Effector CD8-positive, alpha-beta T cell (primary cell): ENCODE measurements around the gene COX4I1.

Experiments
- DNase-seq: peaks from one replicate; lab custom pipeline; 2025; lab: John Stamatoyannopoulos, UW

COX4I1 gene

GRCh38 chr16:85840801-85841200 lies 41.3 kb downstream of the COX4I1 start:
- no peak for DNase-seq

- DNase-seq = no peak
Observed at GRCh38 chr16:85842435-85842834, 42.9 kb downstream of the COX4I1 start.

- no peak for DNase-seq
Observed at GRCh38 chr16:85842848-85843247, 43.4 kb downstream of the COX4I1 start.

DNA sequence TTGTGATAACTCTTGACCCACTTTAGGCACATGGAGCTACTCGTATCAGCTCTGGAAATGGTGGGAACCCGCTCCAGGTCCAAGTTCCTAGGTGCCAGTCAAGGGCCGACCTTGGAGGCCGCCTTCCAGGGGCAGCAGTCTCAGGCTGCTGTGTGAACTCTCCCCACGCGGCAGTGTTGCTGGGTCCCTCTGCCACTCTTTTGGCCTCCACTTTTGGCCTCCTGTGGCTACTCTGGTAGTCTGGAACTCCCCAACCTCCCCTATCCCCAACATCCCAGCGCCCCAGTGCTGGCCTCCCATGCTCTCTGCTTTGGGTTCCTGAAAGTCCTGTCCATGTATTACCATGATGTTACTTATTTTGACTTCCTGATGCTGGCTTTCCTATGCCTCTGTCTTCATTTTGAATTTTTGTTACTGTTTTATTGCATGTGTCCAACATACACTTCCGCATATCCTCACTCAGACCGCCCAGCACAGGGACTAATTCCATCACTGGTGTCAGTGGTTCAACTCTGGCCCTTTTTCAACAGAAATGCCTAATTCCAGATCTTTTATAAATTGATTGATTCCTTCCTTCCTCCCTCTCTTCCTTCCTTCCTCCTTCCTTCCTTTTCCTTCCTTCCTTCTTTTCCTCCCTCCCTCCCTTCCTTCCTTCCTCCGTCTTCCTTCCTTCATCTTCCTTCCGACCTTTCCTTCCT lies 44.1 kb downstream of the COX4I1 start:
- DNase-seq = no peak

DNA sequence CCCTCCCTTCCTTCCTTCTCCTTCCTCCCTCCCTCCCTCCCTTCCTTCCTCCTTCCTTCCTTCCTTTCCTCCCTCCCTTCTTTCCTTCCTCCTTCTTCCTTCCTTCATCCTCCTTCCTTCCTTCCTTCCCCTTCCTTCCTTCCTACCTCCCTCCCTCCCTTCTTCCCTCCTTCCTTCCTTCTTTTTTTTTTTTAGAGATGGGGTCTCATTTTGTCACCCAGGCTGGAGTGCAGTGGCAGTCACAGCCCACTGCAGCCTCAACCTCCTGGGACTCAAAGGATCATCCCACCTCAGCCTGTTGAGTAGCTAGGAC lies 44.6 kb downstream of the COX4I1 start:
- no peak for DNase-seq

DNA sequence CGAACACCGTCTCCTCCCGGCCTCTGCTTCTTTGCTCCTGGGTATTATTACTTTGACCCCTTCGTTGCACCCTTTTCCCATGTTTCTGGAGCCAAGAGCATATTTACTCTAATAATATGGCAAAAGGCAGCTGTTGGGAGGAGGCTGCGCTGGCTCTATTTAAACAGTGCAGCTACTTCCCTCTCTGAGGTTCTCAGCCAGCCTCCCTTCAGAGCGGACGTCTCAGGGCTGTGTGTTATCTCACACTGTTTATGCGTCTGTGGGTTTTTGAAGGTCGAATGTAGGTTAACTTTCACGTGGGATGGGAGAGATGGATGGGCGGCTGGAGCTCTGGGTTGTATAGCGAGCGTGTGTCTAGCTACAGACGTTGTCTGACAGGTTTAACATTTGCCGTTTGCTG lies 45.3 kb downstream of the COX4I1 start:
- no peak for DNase-seq

DNA sequence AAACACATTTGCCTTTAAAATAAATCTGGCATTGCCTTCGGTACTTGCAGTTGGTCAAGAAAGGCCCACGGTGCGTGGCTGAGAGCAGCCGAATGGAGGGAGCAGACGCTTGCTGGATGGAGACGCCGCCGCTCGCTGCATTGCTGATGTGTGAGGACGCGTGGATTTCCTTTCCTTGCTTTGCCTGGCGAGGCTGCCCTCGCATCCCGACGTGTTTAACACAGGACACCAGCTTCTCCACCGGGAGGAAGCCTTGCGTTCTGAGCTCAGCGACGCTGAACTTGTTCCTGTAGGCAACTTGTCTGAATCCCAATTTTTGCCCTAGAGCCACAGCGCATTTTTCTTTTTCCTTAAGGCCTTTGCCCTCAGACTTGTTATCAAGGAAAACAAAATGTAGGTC lies 45.8 kb downstream of the COX4I1 start:
- no peak for DNase-seq

DNA sequence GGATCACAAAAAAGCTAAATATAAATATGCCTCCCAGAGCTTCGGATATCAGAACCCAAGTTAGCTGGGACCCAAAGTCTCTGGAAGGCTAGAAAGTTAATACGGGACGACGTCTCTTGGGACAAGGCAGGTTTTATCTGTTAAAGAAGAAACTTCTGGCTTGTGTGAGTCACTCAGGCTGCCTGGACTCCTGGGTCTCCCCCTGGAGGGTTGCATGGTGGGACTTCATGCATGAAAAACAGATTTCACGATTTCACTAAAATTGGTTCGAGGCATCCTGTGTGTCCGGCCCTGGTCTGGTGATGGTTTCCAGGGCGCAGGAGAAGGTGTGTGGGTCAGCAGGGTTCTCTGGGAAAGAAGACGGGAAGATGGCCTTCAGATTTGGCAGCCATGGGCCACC lies 47.0 kb downstream of the COX4I1 start:
- DNase-seq = no peak

GRCh38 chr16:85847036-85847435 lies 47.5 kb downstream of the COX4I1 start:
- DNase-seq = no peak

DNA sequence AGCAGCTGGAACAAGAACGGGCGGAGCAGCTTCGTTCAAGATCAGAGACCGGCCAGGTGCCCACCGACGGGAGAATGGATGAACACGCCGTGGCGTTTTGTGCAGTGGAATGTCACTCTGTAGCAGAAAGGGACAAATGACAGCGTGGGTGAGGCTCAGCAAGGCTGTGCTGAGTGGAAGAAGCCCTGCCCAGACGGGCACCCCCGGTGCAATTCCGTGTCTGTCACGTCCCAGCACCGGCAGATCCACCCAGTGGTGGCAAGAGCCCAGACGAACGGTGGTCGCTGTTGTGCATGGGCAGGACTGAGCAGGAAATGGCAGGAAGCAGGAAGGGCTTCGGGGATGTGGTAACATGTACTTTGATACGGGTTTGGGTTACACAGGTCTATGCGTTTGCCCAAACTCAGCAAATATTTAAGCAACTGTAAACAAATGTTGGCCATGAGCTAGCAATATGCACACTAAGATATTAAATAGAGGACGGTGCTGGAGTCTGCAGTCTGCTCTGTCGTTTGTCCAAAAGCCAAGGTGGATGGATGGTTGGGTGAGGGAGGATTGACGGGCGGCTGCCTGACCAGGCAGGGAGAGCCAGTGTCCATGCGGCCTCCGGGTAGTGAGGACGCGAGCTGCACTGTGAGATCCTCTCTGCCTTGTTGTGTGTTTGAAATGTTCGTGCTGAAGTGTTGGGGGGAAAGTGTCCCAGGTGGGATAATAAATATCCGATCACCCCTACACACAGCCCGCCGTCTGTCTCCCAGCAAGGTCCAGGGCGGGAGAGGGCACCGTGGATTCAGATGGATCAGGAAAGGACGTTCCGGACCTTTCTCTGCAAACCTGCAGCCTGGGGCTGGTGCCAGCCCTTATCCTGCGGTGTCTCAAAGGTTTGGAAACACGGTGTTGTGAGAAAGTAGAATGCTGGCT lies 48.4 kb downstream of the COX4I1 start:
- no peak for DNase-seq

DNA sequence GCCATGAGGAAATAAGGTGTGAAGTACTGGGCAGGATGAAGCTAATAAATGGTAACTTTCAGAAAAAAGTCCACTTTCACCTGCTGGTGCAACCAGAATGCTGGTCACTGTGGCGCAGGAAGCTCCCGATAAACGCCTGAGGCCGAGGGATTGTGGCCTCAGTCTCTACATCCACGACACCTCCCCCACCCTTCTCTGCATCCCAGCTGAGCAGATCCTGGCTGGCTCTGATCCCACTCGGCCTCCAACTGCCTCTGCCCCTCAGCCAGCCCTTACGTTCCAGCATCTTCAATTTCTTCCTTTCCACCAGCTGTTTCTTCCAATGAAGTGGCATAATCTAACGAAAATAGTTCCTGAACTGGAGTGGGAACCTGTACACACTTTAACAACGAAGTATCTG lies 49.5 kb downstream of the COX4I1 start:
- no peak for DNase-seq

- DNase-seq = no peak
Observed at GRCh38 chr16:85849388-85849787, 49.9 kb downstream of the COX4I1 start.

DNA sequence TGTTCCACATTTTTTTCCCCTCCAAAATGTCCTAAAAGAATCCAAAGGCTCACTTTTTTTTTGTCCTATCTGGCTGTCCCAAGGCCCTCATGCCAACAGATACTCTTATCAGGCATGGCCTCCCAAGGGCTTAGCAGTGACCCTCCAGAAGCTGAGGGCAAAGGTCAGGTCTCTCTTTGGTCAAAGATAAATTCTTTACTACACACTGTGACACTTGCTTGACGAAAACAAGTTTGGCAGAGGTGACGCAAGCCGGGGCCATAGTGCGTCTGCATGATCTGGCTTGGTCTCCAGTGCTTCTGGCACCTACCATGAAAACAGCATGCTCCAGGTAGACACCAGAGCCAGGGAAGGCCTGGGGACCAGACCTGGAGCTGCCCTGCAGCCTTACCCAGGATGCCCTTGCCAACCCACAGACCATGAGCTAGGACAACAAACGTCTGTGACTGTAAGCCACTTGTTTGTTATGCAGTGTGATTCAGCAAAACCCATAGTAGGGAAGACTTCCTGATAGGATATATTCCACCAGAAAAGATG lies 50.9 kb downstream of the COX4I1 start:
- DNase-seq = no peak

- DNase-seq = no peak
Observed at GRCh38 chr16:85851034-85851785, 51.7 kb downstream of the COX4I1 start.

- no peak for DNase-seq
Observed at GRCh38 chr16:85853547-85854545, 54.4 kb downstream of the COX4I1 start.

DNA sequence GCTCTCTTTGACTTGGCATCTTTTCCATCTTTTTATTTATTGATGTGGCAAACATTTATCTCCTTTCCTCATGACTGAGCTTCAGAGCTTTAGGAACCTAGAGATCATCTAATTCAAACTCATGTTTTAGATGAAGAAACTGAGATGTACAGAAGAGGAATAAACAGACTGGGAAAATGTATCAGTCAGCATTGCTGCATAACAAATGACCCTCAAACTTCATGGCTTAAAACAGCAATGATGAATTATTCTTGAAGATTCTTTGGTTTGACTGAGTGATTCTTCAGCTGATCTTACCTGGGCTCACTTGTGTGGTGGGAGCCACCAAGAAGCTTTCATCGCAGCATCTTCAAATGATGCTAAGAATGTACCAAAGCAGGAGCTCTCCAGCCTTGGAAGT lies 55.4 kb downstream of the COX4I1 start:
- DNase-seq = no peak

GRCh38 chr16:85856079-85856478 lies 56.6 kb downstream of the COX4I1 start:
- DNase-seq = no peak

DNA sequence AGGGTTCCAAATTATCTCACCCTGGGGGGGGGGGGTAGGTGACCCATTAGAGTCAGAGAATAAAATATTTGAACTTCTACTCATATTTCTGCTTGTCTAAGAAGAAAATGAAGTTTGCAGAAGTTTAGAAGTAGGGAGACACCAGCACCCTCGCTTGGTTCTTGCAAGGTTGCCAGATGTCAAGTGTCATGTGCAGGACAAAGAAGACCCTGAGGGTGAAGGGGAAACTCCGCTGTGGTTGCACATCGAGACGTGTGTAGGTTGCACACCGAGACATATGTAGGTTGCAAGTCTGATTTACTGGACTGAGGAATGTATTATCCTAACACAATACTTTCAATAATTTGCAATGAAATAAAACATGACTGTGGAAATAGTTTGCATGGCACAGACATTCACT lies 57.1 kb downstream of the COX4I1 start:
- no peak for DNase-seq
